HG02884 (cell line): ENCODE data around the gene FAM217B.
"Not testable (repeated sequence)": the region's sequence is repeated elsewhere in the genome, so short reads cannot be mapped to it uniquely, and the experiment has no call there.

Experiments used
- ATAC-seq: cut with Tn5 transposase; IDR thresholded peaks from one replicate; pipeline ENCODE4 v1.9.1; 2021; ENCODE audit warnings: mild to moderate bottlenecking, moderate library complexity; ENCODE audit not compliant: unreplicated experiment

FAM217B gene

GRCh38 chr20:59938221-59938620 lies 2.0 kb upstream of the FAM217B start:
- ATAC-seq, result no peak

DNA sequence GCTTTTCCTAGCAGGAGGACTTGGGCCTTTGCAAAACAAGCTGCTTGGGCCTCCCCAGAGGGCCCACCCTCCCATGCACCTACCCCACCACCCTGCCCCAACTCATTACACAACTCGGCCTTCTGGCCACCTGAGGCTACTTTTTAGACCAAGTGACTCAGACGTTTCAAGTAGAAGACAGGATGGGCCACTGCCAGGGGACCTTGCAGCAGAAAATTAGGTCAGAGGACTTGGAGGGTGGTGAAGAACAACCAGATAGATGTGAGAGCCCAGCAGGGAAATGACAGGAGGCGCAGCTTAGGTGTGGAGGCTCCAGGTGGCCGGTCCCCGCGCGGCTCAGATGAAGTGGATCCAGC lies 1.5 kb upstream of the FAM217B start:
- no peak for ATAC-seq

- peak; percentile 16 for ATAC-seq
These were observed 924 bp upstream of the FAM217B start for GRCh38 chr20:59939052-59939878.

- peak; percentile 37 for ATAC-seq
These were observed 385 bp upstream of the FAM217B start for GRCh38 chr20:59939879-59940128.

- ATAC-seq, result peak; percentile 4
These were observed 736 bp downstream of the FAM217B start for GRCh38 chr20:59940956-59941294.

- ATAC-seq, result no peak
These were observed 2.1 kb downstream of the FAM217B start for GRCh38 chr20:59942245-59942644.

GRCh38 chr20:59944726-59945125 lies 4.5 kb downstream of the FAM217B start:
- ATAC-seq, result no peak

GRCh38 chr20:59945175-59945574 lies 5.0 kb downstream of the FAM217B start:
- no peak for ATAC-seq

DNA sequence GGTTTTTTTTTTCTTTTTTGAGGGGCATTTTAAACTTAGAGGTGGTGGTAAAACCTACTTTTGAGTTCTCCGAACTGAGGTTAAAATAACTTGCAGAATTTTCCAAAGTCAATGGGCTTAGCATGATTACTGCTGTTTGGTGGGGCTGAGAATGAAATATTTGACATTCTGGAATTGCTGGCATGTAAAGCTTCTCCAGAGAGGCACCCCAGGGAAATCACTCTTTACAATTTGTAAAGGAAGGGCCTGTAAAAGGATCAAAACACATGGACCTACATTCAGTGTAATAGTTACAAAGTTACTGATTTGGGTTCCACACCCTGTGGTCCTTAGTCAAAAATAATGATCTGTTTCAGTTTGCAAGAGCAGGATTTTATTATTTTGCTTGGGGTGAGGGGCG lies 5.5 kb downstream of the FAM217B start:
- no peak for ATAC-seq

- no peak for ATAC-seq
These were observed 7.2 kb downstream of the FAM217B start for GRCh38 chr20:59947376-59947775.

DNA sequence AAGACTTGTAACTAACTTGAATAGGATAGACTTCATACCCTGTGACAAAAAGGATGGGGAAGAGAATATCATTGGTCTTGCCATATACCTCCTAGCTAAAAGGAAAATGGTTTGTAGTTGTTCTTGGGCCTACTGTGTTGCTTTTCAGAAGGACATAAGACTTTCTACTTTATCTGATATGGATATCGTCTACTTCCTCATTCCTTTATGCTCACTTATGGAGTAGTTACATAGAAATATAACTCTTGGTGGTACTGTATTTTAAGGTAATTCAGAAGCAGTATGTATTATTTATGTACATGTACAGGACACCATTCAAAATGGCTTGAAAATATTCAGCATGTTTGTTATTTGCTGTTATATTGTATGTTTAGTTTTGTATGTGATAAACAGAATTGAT lies 8.0 kb downstream of the FAM217B start:
- no peak for ATAC-seq

- ATAC-seq, result peak; percentile 60
These were observed 8.9 kb downstream of the FAM217B start for GRCh38 chr20:59948828-59949720.

DNA sequence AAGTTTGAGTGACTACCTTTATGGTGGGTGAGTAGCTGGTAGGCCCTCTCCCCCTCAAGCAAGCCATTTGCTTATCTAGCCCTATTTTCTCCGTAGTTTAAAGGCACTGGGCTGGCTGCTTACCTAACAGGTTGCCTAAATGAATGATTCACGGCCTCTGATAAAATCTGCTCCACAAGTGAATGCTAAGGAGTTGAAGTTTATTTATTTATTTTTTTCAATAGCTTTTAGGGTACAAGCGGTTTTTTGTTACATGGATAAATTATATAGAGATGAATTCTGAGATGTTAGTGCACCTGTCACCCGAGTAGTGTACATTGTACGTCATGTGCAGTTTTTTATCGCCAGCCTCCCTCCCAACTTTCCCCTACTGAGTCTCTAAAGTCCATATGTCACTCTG lies 9.7 kb downstream of the FAM217B start:
- no peak for ATAC-seq

GRCh38 chr20:59954718-59955117 lies 14.5 kb downstream of the FAM217B start:
- no peak for ATAC-seq

DNA sequence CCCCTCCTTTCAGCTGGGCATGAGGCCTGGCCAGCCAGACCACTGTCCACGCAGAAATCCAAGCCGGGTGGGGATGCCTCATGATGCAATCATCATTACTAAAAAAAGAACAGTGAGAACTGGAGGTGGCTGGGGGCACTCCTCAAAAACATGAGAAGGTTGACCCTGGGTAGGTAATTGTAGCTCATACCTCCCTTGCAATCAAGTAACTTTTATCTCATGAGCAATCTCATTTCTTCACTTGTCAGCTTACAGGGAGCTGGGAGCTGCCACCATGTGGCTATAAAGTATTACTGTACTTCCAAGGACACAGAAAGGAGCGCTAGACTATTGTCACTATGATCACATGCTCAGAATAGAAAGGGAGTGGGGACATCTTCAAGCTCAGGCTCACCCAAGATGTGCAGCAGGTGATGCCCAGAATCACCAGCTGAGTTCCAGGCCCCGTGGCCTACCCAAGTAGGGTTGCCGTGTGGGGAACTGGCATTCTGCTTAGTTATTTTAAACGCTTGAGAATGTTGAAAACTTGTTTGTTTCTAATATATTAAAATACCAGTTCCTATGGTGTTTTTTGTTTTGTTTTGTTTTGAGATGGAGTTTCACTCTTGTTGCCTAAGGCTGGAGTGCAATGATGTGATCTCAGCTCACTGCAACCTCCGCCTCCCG lies 15.1 kb downstream of the FAM217B start:
- no peak for ATAC-seq

- ATAC-seq, result not testable (repeated sequence)
These were observed 17.4 kb downstream of the FAM217B start for GRCh38 chr20:59957568-59957967.

- ATAC-seq, result no peak
These were observed 17.9 kb downstream of the FAM217B start, which contains the start of gene CDH26 for GRCh38 chr20:59958123-59958522. Gene CDH26, plus strand, starts transcription at chr20:59958423. Its CDS starts 304 bp downstream, at chr20:59958727.

GRCh38 chr20:59958626-59959025 lies 18.4 kb downstream of the FAM217B start:
- no peak for ATAC-seq

DNA sequence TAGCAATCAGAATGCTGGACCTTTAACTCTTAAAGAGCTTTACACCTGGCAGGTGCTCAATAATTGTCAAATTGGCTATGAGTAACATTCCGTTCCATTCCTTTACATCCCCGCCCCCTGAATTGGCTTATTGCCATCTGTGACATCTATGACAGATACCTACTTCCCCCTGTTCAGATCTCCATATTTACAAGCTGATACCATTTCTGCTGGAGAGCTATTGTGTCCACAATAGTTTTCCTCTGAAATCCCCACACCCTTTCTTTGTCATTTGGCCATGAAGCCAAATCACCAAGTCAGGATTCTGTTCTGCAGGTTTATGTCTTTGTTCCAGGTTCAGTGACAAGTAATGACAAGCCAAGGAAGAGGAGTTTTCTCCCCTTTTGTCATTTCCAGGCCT lies 21.2 kb downstream of the FAM217B start:
- no peak for ATAC-seq

GRCh38 chr20:59962155-59962554 lies 22.0 kb downstream of the FAM217B start:
- no peak for ATAC-seq

GRCh38 chr20:59966428-59966827 lies 26.2 kb downstream of the FAM217B start:
- ATAC-seq, result no peak

- ATAC-seq, result no peak
These were observed 31.2 kb downstream of the FAM217B start for GRCh38 chr20:59971428-59971827.
